SIG-M5 (cell line): ENCODE results near the gene UBA3.

ENCODE experiments used
- DNase-seq: peaks from one replicate; lab custom pipeline; 2025; lab: John Stamatoyannopoulos, UW

UBA3 gene

GRCh38 chr3:69080233-69080920 is at the start of gene UBA3:
Gene UBA3 (minus strand): TSS chr3:69080365. CDS start chr3:69080353, 12 bp downstream.
- DNase-seq: no peak

- DNase-seq: no peak
These were observed 49.4 kb upstream of the UBA3 start for GRCh38 chr3:69129531-69129930.

GRCh38 chr3:69128509-69128908 is 48.3 kb upstream of the UBA3 start:
- DNase-seq: no peak

GRCh38 chr3:69126999-69127398 is 46.8 kb upstream of the UBA3 start:
- DNase-seq: no peak

- DNase-seq: no peak
These were observed 46.1 kb upstream of the UBA3 start for GRCh38 chr3:69126216-69126615.

- no peak for DNase-seq
These were observed 42.2 kb upstream of the UBA3 start, which contains the start of gene LMOD3 for GRCh38 chr3:69122403-69122802. Gene LMOD3 (minus strand): TSS chr3:69122595. CDS start chr3:69122386, 209 bp downstream.

GRCh38 chr3:69121950-69122349 is 41.8 kb upstream of the UBA3 start:
- no peak for DNase-seq

- DNase-seq: no peak
These were observed 41.3 kb upstream of the UBA3 start for GRCh38 chr3:69121513-69121912.

GRCh38 chr3:69120879-69121464 is 40.8 kb upstream of the UBA3 start:
- DNase-seq: no peak

GRCh38 chr3:69119681-69120080 is 39.5 kb upstream of the UBA3 start:
- no peak for DNase-seq

GRCh38 chr3:69119138-69119537 is 39.0 kb upstream of the UBA3 start:
- no peak for DNase-seq

GRCh38 chr3:69118555-69118954 is 38.4 kb upstream of the UBA3 start:
- no peak for DNase-seq

- DNase-seq: no peak
These were observed 36.7 kb upstream of the UBA3 start for GRCh38 chr3:69116897-69117296.

- DNase-seq: no peak
These were observed 36.0 kb upstream of the UBA3 start for GRCh38 chr3:69116162-69116561.

- DNase-seq: no peak
These were observed 35.6 kb upstream of the UBA3 start for GRCh38 chr3:69115731-69116130.

GRCh38 chr3:69113536-69113935 is 33.4 kb upstream of the UBA3 start:
- DNase-seq: no peak

GRCh38 chr3:69110941-69111546 is 30.9 kb upstream of the UBA3 start:
- DNase-seq: no peak

- no peak for DNase-seq
These were observed 28.6 kb upstream of the UBA3 start for GRCh38 chr3:69108811-69109210.

GRCh38 chr3:69107841-69108240 is 27.7 kb upstream of the UBA3 start:
- no peak for DNase-seq

- no peak for DNase-seq
These were observed 25.2 kb upstream of the UBA3 start for GRCh38 chr3:69105320-69105719.

- no peak for DNase-seq
These were observed 24.4 kb upstream of the UBA3 start for GRCh38 chr3:69104586-69104985.

- DNase-seq: no peak
These were observed 23.0 kb upstream of the UBA3 start for GRCh38 chr3:69103123-69103522.

GRCh38 chr3:69102384-69102783 is 22.2 kb upstream of the UBA3 start:
- no peak for DNase-seq
